Coronary artery (tissue), 2 donors: ENCODE measurements around the gene SNRNP35.
"Not testable (repeated sequence)": the region's sequence is repeated elsewhere in the genome, so short reads cannot be mapped to it uniquely, and the experiment has no call there.

Experiments used
- DNase-seq: peaks from one replicate; pipeline ENCODE4 v3.0.0-alpha.2; 2017; ENCODE audit warnings: low spot score
- H3K27ac ChIP-seq, 2 donors: fragments of 200-600 bp; sonication (generic); one replicate each; pipeline ENCODE4 v1.5.1; 2016 to 2019
- H3K4me3 ChIP-seq: fragments of 200-600 bp; sonication (generic); 2 replicates; pipeline ENCODE4 v1.5.1; 2016; ENCODE audit warnings: mild to moderate bottlenecking, moderate library complexity
- CTCF ChIP-seq: fragments of 200-600 bp; sonication (generic); IDR thresholded peaks from one replicate; pipeline ENCODE4 v1.5.1; 2019; ENCODE audit warnings: antibody characterized with exemption

The SNRNP35 gene, protein sequence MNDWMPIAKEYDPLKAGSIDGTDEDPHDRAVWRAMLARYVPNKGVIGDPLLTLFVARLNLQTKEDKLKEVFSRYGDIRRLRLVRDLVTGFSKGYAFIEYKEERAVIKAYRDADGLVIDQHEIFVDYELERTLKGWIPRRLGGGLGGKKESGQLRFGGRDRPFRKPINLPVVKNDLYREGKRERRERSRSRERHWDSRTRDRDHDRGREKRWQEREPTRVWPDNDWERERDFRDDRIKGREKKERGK

DNA sequence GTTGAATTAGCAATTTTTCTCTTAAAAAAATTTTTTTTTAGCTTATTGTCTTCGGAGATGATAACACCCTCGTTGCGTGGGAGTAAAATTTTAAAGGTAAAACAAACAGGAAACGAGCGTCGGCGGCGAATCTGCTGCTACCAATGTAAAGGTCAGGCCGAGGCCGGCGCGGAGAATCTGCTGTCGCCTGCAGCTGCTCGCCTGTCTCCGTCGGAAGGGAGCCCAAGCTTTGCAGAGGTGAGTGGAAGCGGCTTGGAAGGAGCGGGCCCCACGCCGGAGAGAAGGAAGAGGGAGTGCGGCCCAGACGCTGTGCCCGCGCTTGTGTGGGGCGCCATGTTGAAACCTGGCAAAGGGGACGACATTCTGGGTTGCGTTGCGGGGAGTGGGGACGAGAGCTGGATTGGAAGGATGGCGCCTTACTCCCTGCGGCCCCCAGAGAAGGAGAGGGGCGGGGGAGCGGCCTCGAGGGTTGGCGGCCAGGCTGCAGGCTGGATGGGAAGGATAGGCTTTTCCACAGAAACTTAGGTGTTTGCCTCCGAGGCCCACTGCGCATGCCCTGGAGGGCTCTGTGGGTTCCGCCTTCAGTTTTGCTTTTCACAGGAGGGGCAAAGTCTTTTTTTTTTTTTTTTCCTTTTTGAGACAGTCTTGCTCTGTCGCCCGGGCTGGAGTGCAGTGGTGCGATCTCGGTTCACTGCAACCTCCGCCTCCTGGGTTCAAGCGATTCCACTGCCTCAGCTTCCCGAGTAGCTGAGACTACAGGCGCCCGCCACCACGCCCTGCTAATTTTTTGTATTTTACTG is at the start of gene SNRNP35:
Gene SNRNP35, plus strand, starts transcription at position 160 of the 800 bp plus-strand sequence. CDS start 7,402 bp downstream, outside the sequence.
- DNase-seq = peak; percentile 86
- TF ChIP-seq CTCF = no peak
- Histone ChIP-seq H3K4me3 (peak within 1 kb of the TSS; percentile 99), H3K27ac (peak within 1 kb of the TSS; percentile 96 to 100)

DNA sequence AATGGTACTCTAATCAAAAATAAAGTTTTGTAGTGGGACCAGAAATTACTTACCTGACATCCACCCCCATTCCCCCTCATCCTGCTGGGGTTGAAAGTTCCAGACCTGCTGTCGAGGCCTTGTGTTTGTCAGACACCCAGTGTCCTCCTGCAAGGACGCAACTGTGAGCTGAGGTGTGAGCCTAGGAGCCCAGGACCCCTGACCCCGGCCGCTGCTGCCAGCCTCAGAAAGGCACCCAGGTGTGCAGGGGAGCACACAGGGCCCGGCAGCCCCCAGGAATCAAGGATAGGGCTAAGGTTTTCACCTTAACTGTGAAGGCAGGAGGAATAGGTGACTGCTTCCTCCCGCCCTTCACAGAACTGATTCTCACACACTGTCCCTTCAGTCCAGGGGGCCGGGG is 49.3 kb upstream of the SNRNP35 start:
- not testable (repeated sequence) for DNase-seq, H3K27ac ChIP-seq, H3K4me3 ChIP-seq

DNA sequence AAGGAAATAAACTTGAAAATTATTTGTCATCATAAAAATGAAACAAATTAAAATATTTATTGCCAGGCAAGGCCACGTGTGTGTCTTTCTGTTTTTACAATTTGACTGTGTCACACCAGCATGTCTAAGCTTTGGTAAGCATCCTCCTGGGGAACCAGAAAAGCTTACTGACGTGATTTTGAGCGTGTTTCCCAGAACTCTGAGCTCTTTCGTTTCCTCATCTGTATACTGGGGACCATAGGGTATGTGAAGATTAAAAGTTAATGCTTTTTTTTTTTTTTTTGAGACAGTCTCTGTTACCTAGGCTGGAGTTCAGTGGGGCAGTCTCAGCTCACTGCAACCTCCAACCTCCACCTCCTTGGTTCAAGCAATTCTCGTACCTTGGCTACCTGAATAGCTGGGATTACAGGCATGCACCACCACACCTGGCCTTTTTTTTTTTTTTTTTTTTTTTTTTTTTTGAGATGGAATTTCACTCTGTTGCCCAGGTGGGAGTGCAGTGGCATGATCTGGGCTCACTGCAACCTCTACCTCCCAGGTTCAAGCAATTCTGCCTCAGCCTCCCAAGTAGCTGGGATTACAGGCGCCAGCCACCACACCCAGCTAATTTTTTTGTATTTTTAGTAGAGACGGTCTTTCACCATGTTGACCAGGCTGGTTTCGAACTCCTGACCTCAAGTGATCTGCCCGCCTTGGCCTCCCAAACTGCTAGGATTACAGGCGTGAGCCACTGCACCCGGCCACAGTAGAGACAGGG is 48.5 kb upstream of the SNRNP35 start:
- H3K27ac ChIP-seq, DNase-seq, H3K4me3 ChIP-seq: not testable (repeated sequence)

- no peak overlapping the region for H3K4me3 ChIP-seq
- DNase-seq = no peak
- TF ChIP-seq CTCF = no peak
- H3K27ac ChIP-seq = no peak overlapping the region
These were observed 47.9 kb upstream of the SNRNP35 start for GRCh38 chr12:123410041-123410412.

DNA sequence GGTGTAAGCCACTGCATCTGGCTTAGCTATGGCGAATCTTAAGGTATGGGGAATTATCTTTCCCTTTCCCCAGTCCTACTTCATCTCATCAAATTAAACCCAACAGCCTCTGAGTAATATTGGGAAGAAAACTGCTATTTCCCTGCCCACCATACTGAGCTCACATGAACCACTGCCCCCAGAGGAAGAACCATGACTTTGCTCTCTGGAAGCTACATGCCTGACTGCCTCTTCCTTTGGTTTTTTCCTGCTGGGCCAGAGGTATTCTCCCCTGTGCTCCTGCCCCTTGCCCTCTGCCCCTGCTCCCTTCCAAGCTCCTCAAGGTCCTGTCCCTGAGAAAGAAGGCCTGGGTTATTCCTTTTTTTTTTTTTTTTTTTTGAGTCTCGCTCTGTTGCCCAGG is 36.6 kb upstream of the SNRNP35 start:
- TF ChIP-seq CTCF = no peak
- no peak overlapping the region for H3K27ac ChIP-seq
- H3K4me3 ChIP-seq = no peak overlapping the region
- no peak for DNase-seq

DNA sequence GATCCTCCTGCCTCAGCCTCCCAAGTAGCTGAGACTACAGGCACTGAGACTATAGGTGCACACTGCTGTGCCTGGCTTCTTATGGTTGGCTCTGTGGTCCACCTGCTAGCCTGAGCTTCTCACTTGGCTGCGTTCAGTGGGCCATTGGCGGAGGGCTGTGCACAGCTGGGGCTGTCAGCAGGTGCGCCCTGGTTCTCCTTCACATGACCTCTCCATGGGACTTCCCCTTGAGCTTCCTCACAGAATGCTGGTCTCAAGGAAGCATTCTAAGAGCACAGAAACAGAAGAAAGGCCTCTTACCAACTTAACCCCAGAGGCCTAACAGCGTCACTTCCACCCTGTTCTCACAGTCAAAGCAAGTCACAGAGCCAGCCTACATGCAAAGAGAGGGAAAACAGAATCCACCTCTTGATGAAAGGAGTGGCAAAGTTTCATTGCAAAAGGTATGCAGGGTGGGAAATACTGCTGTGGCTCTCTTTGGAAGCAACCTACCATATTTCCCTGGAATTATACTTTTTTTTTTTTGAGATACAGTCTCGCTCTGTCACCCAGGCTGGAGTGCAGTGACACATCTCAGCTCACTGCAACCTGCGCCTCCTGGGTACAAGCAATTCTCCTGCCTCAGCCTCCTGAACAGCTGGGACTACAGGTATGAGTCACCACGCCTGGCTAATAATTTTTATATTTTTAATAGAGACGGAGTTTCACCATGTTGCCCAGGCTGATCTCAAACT is 30.7 kb upstream of the SNRNP35 start:
- TF ChIP-seq CTCF = no peak
- no peak for DNase-seq
- no peak overlapping the region for H3K4me3 ChIP-seq
- no peak overlapping the region for H3K27ac ChIP-seq

DNA sequence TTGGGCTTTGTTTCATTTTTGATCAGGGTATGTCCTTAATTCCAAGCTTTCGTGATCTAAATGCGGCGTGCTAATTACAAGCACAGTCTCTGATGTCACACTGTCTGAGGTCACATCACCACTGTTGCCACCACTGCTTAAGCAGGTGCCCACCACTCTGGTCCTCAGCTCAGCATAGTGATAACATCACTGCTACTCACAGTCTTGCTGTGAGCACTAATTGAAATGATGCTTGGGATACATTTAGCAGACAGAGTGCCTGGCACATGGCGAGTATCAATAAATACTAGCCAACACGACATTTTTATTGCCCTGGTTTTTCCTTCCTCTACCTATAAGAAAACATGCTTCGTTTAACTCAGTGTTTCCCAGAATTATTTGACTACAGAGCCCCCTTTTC is 29.3 kb upstream of the SNRNP35 start:
- Histone ChIP-seq H3K4me3 (no peak overlapping the region), H3K27ac (no peak overlapping the region)
- no peak for TF ChIP-seq CTCF
- DNase-seq = no peak

DNA sequence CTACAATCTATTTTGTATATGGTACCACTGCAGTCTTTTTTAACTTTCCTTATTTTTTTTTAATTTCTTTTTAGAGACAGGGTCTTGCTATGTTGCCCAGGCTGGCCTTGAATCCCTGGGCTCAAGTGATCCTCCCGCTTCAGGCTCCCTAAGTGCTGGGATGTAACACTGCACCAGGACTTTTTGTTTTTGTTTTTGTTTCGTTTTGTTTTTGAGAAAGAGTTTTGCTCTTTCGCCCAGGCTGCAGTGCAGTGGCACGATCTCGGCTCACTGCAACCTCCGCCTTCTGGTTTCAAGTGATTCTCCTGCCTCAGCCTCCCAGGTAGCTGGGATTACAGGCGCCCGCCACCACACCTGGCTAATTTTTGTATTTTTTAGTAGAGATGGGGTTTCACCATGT is 28.8 kb upstream of the SNRNP35 start:
- not testable (repeated sequence) for DNase-seq, H3K27ac ChIP-seq, H3K4me3 ChIP-seq

- DNase-seq = not testable (repeated sequence)
- Histone ChIP-seq H3K4me3 (peak overlapping the region; percentile 61), H3K27ac (peak overlapping the region; percentile 29 to 67)
These were observed 25.8 kb upstream of the SNRNP35 start for GRCh38 chr12:123431951-123432817.
